GM15510 (cell line): ENCODE measurements around the gene COL5A1.

Source experiments
- POLR2A ChIP-seq: IDR thresholded peaks from 3 replicates; pipeline ENCODE4 v1.6.1; 2011; ENCODE audit warnings: borderline replicate concordance; ENCODE audit not compliant: insufficient read length; ENCODE audit errors: extremely low read depth

COL5A1 gene

GRCh38 chr9:134701581-134702259 lies 60.1 kb downstream of the COL5A1 start:
- TF ChIP-seq POLR2A: no peak

DNA sequence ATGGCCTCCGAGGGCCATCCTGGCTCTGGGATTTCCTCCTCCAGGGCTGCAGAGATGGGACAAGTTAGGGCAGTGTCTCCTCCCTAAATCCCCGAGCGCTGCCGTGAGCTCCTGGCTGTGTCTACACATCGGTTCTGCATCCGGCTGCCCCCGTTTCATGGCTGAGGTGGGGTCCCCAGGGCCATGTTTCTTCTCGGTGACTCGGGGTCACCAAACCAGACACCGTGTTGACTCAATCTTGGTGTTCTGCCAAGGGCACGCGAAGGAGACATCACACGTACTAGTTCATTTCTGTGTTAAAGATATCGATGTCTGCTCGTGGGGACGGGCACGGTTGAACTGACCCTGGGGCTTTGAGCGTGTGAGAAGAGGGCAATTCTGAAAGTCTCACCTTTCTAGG lies 60.7 kb downstream of the COL5A1 start:
- TF ChIP-seq POLR2A: no peak

- no peak for TF ChIP-seq POLR2A
Observed at GRCh38 chr9:134704498-134704897, 62.9 kb downstream of the COL5A1 start.

GRCh38 chr9:134705786-134706185 lies 64.2 kb downstream of the COL5A1 start:
- no peak for TF ChIP-seq POLR2A

GRCh38 chr9:134706522-134706921 lies 64.9 kb downstream of the COL5A1 start:
- TF ChIP-seq POLR2A: no peak

- no peak for TF ChIP-seq POLR2A
Observed at GRCh38 chr9:134707031-134707680, 65.6 kb downstream of the COL5A1 start.

DNA sequence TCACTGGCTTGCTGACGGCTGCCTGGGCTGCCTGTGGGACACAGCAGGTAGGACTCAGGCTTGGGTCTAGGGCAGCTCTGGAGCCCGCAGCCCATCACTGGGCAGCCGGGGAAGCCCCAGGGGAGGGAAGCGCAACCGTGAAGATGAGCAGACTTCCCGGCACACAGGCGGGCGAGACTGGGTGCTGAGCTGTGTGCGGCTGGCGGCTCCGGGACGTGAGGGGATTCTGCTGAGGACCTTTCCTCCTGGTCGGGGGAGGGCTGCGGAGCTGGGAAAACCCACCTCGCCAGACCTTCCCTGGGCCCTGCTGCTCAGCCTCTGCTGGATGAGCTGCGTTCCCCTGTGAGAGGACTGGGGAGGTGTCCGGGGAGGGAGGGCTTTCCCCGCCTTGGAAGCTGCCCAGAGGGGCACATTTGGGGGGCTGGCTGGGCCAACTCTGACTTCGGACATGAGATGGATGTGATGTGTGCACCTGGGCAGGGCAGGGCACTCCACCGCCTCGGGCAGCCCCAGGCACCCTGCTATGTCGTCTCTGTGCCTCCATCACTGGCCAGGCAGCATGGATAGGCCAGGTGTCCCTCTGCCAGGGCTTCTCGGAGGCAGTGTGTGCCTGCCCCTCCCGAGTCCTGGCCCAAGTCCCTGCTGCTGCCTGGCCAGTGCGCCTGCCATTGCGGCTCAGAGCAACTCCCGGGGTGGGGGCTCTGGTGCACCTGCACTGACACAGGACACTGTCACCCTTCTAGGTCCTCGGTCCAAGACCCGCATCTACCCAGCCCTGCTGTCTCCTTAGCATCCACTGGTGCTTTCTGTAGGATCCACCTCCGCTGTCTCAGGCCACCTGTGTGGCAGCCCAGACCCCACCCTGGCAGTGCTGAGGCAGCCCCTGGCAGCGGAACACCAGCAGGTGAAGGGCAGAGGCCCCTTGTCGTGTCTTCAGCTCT lies 66.4 kb downstream of the COL5A1 start:
- TF ChIP-seq POLR2A: no peak

GRCh38 chr9:134708672-134709038 lies 67.1 kb downstream of the COL5A1 start:
- TF ChIP-seq POLR2A: no peak

DNA sequence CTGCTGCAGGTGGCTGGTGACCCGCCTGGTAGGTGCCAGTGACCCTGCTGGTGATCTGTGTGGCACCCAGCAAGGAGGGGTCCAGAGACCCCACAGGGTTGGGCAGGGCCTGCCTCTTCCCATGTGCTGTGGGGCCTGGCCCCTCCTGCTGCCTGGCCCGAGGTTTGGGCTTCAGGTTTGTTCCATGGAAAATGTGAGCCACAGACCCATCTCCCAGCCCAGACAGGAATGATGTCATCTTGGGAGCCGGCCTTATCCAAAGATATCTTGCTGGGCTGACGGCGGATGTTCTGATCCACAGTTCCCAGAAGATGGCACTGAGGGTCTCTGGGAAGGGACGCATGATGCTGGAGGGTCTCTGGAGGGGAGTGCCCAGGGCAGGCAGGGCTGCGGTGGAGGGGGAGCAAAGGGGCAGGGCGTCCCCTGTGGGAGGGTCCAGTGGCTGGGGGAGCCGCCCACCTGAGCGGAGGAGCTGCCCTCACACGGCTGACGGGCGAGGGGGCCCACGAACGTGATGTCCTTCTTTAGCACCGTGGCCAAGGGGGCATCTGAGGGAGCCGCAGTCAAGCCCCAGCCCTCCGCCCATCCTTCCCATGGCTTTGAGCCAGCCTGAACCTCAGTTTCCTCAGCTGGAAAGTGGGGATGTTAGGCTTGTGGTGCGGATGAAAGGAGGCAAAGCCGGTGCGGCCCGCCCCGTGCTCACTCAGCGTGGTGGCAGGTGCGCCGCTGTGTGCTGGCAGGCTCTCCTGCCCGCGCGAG lies 68.1 kb downstream of the COL5A1 start:
- TF ChIP-seq POLR2A: no peak

- no peak for TF ChIP-seq POLR2A
Observed at GRCh38 chr9:134710271-134710540, 68.6 kb downstream of the COL5A1 start.

DNA sequence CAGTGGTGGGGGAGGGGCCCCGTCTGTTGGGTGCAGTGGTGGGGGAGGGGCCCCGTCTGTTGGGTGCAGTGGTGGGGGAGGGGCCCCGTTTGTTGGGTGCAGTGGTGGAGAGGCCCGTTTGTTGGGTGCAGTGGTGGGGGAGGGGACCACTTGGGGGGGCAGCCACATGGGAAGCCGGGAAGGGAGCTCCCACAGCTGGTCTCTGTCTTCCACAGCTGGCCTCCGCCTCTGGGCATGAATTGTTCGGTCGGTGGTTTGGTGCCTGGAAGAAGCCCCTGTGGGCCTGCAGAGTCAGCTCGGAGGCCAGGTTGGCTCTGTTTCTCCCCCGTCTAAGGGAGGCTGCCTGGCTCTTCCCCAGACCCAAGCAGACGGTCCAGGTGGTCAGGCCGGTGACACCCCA lies 69.3 kb downstream of the COL5A1 start:
- TF ChIP-seq POLR2A: no peak

DNA sequence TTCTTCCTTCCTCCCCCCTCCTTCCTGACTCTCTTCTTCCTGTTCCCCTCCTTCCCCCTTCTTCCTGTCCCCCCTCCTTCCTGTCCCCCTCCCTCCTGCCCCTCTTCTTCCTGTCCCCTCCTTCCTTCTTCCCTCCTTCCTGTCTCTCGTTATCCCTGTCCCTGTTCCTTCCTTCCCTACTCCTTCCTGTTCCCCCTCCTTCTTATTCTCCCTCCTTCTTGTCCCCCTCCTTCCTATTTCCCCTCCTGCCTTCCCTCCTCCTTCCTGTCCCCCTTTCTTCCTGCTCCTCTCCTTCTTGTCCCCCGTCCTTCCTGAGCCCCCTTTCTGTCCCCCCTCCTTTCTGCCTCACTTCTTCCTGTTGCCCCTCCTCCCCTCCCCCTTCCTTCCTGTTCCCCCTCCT lies 70.6 kb downstream of the COL5A1 start:
- no peak for TF ChIP-seq POLR2A

GRCh38 chr9:134712926-134713325 lies 71.3 kb downstream of the COL5A1 start:
- no peak for TF ChIP-seq POLR2A

GRCh38 chr9:134716067-134716466 lies 74.5 kb downstream of the COL5A1 start:
- no peak for TF ChIP-seq POLR2A

DNA sequence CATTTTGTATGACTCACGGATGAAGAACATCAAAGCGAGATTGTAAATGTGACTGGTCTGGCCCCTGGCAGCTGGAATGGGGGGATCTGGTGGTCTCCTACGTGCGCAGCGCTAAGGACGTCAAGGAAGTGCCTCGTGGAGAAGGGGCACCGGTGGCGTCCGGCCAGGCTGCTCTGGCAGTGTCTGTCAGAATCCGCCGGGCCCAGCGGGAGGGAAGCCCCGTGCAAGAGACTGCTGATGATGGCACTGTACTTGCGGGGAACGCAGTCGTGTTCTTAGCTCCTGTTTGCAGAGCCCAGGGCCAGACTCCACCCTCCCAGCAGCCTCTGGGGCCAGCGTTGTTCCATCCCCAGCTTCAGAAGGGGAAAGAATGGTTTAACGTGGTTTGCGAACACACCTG lies 75.5 kb downstream of the COL5A1 start:
- TF ChIP-seq POLR2A: no peak
